Neural progenitor cell (in vitro differentiated cells): Measurements from ENCODE around the gene MAD1L1.

ENCODE experiments used
- CTCF ChIP-seq: fragments of 200-600 bp; sonication (generic); IDR thresholded peaks from 2 replicates; pipeline ENCODE4 v1.5.1; 2017; ENCODE audit warnings: antibody characterized with exemption, mild to moderate bottlenecking
- EZH2 ChIP-seq: fragments of 200-600 bp; sonication (generic); IDR thresholded peaks from 2 replicates; pipeline ENCODE4 v1.6.1; 2017; ENCODE audit warnings: antibody characterized with exemption, mild to moderate bottlenecking, moderate library complexity

GRCh38 chr7:2084781-2085505 is 147.8 kb downstream of the MAD1L1 start:
- no peak for TF ChIP-seq CTCF
- no peak for TF ChIP-seq EZH2
